Activated CD8-positive, alpha-beta memory T cell treated with anti-CD3 and anti-CD28 coated beads, Interleukin-2, amount 50 U/mL, for 4 hours (primary cell): ENCODE results near the gene ADGRL3.
"Not testable (repeated sequence)": the region's sequence is repeated elsewhere in the genome, so short reads cannot be mapped to it uniquely, and the experiment has no call there.

Experiments
- DNase-seq: peaks from one replicate; pipeline ENCODE4 v3.0.0-alpha.2; 2020

Gene ADGRL3

GRCh38 chr4:61923179-61923578, 723.1 kb downstream of the ADGRL3 start:
- no peak for DNase-seq

- no peak for DNase-seq
Measured at GRCh38 chr4:61924131-61924530, 724.0 kb downstream of the ADGRL3 start.

GRCh38 chr4:61933527-61933926, 733.4 kb downstream of the ADGRL3 start:
- no peak for DNase-seq

GRCh38 chr4:61934198-61934597, 734.1 kb downstream of the ADGRL3 start:
- no peak for DNase-seq

- DNase-seq: no peak
Measured at GRCh38 chr4:61938250-61938846, 738.2 kb downstream of the ADGRL3 start.

DNA sequence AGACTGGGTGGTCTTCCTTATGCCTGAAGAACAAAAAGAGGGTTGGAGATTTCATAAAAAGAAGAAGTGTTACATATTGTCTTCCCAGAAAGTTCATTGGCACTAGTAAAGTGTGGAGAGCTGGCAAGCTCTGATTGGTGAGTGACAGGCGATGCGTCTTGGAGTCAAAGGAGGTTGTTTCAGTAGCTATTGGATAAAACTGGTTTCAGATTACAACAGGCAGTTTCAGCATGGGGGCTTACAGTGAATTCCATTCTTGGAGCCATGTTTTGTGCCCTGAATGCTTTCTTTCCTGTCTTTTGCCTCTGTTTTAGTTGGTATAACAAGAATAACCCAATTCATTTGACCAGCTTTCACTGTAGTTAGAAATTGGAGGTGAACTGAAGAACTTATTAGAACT, 750.5 kb downstream of the ADGRL3 start:
- DNase-seq: no peak

DNA sequence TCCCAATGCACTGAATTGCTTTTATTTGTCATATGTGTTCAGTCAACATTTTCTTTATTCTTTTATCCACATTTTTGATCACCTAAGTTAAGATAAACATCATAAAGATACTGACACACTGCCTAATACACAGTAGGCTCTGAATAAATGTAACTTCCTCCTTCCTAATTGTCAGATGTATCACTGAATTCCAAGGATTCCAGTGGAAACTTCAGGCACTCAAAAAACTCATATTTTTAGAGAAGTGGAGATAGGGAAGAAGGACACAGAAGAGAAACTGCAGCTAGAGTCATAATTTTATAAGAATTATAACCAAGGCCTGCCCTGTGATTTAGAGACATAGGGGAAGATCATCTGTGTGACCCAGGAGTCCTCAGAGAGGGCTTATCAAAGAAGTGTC, 753.3 kb downstream of the ADGRL3 start:
- DNase-seq: no peak

GRCh38 chr4:61958591-61958990, 758.5 kb downstream of the ADGRL3 start:
- no peak for DNase-seq

DNA sequence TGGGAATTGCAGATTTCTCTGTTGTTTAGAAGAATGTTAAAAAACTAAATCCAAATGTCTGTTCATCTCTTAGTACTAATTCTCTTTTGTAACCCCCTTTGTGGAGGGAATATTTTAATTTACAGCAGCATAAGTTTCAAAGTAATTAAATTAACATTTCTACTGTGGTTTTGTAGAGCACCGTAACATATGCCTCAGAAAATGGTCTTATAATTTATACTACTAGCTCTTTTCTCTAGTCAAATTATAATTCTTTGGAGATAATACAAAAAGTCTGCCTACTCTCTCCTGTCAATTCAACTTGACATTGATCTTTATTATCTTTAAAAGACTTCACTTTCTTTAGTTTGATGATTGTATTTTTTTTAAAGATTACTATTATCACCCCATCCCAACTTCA, 759.0 kb downstream of the ADGRL3 start:
- no peak for DNase-seq

GRCh38 chr4:61984260-61984909, 784.3 kb downstream of the ADGRL3 start:
- no peak for DNase-seq

DNA sequence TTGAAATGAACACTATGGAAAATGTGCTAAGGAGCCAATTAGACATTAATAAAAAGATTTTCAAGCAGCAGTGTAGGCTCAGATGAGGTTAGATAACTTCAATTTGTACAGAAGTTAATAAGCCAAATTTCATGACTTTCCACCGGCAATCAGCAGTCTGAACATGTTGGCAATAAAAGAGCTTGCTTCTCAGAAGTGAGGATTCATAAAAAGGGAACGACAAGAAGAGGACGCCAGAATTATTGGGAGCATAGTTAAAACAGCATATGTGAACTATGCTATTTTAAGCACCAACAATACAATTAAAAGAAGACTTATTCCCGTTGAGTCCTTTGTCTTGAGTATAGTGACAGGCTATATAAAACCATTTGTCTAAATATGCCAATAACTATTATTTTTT, 785.3 kb downstream of the ADGRL3 start:
- DNase-seq: no peak

GRCh38 chr4:61986929-61987328, 786.8 kb downstream of the ADGRL3 start:
- DNase-seq: not testable (repeated sequence)

GRCh38 chr4:61992351-61992750, 792.2 kb downstream of the ADGRL3 start:
- no peak for DNase-seq

DNA sequence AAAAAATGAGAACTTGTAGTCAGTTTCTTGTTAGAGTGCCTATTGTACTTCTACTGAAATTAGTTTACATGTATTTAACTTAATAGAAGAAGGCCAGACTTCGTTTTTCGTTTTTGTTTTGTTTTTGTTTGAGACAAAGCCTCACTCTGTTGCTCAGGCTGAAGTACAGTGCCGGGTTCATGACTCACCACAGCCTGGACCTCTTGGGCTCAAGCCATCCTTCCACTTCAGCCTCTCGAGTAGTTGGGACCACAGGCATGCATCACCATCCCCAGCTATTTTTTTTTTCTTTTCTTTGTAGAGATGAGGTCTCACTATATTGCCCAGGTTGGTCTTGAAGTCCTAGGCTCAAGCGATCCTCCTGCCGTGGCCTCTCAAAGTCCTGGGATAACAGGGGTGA, 793.9 kb downstream of the ADGRL3 start:
- no peak for DNase-seq

- DNase-seq: no peak
Measured at GRCh38 chr4:61995717-61996340, 795.7 kb downstream of the ADGRL3 start.

- no peak for DNase-seq
Measured at GRCh38 chr4:61996943-61997342, 796.8 kb downstream of the ADGRL3 start.

GRCh38 chr4:61997831-61998230, 797.7 kb downstream of the ADGRL3 start:
- no peak for DNase-seq

DNA sequence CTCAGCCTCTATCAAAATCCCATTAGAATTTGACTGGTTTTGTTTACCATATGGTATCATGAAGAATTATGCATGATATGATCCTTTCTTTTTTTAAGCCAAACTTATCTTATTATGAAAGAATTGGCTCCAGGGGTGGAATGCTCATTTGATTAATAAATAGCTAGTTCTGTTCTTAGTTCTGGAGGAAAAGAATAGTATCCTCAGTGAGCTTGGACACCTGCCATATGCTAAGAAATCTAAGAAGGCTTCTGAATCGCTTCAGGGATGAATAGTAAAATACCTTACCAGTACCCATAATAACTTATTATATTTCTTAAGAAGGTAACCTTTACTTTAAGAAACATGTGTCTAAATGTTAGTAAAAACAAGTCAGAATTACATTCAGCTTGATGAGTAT, 803.6 kb downstream of the ADGRL3 start:
- DNase-seq: no peak

GRCh38 chr4:62004881-62005280, 804.8 kb downstream of the ADGRL3 start:
- DNase-seq: no peak

DNA sequence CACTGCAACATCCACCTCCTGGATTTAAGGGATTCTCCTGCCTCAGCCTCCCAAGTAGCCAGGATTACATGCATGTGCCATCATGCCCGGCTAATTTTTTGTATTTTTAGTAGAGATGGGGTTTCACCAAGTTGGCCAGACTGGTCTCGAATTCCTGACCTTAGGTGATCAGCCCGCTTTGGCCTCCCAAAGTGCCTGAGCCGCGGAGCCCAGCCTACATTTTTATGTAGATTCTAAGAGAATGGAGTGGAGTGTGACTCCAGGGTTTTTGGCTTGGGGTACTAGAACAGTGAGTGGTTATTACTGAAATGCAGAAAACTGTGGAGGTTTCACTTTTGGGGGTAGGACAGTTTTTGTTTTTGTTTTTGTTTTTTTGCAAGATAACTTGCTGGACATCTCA, 806.0 kb downstream of the ADGRL3 start:
- DNase-seq: no peak

GRCh38 chr4:62015043-62015739, 815.1 kb downstream of the ADGRL3 start:
- no peak for DNase-seq

- no peak for DNase-seq
Measured at GRCh38 chr4:62018537-62018936, 818.4 kb downstream of the ADGRL3 start.

DNA sequence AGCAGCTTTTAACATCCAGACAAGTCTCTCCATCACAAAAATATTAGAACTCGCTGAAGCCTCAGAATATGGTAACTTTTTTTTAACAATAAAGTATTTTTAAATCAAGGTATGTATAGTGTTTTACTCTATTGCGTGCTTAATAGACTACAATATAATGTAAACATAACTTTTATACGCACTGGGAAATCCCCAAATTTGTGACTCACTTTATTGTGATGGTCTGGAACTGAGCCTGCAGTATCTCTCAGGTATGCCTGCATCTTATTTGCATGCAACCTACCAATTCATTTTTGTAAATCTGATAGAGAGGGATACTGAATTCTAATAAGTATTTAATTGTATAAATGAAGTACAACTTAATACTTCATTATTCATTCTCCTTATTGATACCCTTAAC, 823.5 kb downstream of the ADGRL3 start:
- DNase-seq: no peak

DNA sequence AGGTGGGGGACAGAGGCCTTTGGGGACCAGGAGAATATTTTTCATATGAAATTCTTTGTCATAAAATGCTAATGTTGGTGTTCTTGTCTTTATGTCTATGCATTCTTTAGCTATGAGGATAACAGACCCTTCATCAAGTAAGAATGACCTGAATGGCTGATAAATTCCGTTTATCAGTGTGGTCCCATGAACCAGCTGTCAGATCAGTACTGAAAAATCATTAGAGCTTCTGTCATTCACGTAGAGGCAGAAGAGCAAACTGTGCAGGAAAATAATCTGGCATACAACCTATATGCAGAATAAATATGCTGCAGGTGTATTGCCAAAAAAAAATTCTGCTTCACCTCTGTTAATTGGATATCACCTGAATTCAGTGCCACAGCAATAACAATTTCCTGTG, 828.6 kb downstream of the ADGRL3 start:
- DNase-seq: no peak
